ENCODE results near the gene ACBD3.

Gene ACBD3

GRCh38 chr1:226131639-226132038 lies 54.9 kb downstream of the ACBD3 start:
- Histone ChIP-seq H3K4me1 (ENCODE audit: control extremely low read depth in 1 of 4, control insufficient read depth in 4 of 4, insufficient read depth in 4 of 4, low read length in 3 of 4) (peaks cover 0 to 17% (median 11%) of the 10 kb centered on the region in 4 experiments), H3K27ac (ENCODE audit: insufficient read depth in 1 of 2, low read depth in 1 of 2, low read length in 2 of 2, poor library complexity in 1 of 2, severe bottlenecking in 2 of 2) (no peak overlapping the region), H3K4me3 (ENCODE audit: control insufficient read depth in 1 of 7, extremely low read depth in 1 of 7, insufficient read depth in 4 of 7, low read depth in 2 of 7, low read length in 6 of 7) (no peak overlapping the region), H3K9me3 (ENCODE audit: control extremely low read depth in 1 of 5, control insufficient read depth in 4 of 5, insufficient read depth in 2 of 5, low read depth in 1 of 5, low read length in 4 of 5) (no peaks in the 10 kb centered on the region), H3K27me3 (replicated peaks in 2 of 5; ENCODE audit: control insufficient read depth in 4 of 5, insufficient read depth in 5 of 5, low read length in 4 of 5) (no peaks in the 10 kb centered on the region), H3K36me3 (ENCODE audit: control insufficient read depth in 4 of 4, insufficient read depth in 4 of 4, low read length in 3 of 4) (no peaks in the 10 kb centered on the region)
- no peak for DNase-seq
- 87% methylated on average over 3 of the region's 5 CpGs for WGBS (ENCODE audit: insufficient coverage)
- CTCF ChIA-PET, result interaction anchor here (1.5 kb wide), 1 partner anchor 21 kb away, joined by 4 read pairs; no protein-coding TSS in a partner anchor
- POLR2A ChIA-PET, result no interaction called here

- Histone ChIP-seq H3K27ac (ENCODE audit: insufficient read depth in 1 of 2, low read depth in 1 of 2, low read length in 2 of 2, poor library complexity in 1 of 2, severe bottlenecking in 2 of 2) (no peak overlapping the region), H3K36me3 (ENCODE audit: control insufficient read depth in 4 of 4, insufficient read depth in 4 of 4, low read length in 3 of 4) (no peaks in the 10 kb centered on the region), H3K9me3 (ENCODE audit: control extremely low read depth in 1 of 5, control insufficient read depth in 4 of 5, insufficient read depth in 2 of 5, low read depth in 1 of 5, low read length in 4 of 5) (no peaks in the 10 kb centered on the region), H3K4me1 (ENCODE audit: control extremely low read depth in 1 of 4, control insufficient read depth in 4 of 4, insufficient read depth in 4 of 4, low read length in 3 of 4) (peaks cover 0 to 21% (median 14%) of the 10 kb centered on the region in 4 experiments), H3K4me3 (ENCODE audit: control insufficient read depth in 1 of 7, extremely low read depth in 1 of 7, insufficient read depth in 4 of 7, low read depth in 2 of 7, low read length in 6 of 7) (no peak overlapping the region), H3K27me3 (replicated peaks in 2 of 5; ENCODE audit: control insufficient read depth in 4 of 5, insufficient read depth in 5 of 5, low read length in 4 of 5) (no peaks in the 10 kb centered on the region)
- CTCF ChIA-PET, result interaction anchor here (1.1 kb wide), 1 partner anchor 240 kb away, joined by 3 read pairs; no protein-coding TSS in a partner anchor
- no peak for DNase-seq
- POLR2A ChIA-PET, result no interaction called here
- no CpG with 5 or more reads among the region's 2 CpGs for WGBS (ENCODE audit: insufficient coverage)
These were observed 57.3 kb downstream of the ACBD3 start for GRCh38 chr1:226129230-226129629.

DNA sequence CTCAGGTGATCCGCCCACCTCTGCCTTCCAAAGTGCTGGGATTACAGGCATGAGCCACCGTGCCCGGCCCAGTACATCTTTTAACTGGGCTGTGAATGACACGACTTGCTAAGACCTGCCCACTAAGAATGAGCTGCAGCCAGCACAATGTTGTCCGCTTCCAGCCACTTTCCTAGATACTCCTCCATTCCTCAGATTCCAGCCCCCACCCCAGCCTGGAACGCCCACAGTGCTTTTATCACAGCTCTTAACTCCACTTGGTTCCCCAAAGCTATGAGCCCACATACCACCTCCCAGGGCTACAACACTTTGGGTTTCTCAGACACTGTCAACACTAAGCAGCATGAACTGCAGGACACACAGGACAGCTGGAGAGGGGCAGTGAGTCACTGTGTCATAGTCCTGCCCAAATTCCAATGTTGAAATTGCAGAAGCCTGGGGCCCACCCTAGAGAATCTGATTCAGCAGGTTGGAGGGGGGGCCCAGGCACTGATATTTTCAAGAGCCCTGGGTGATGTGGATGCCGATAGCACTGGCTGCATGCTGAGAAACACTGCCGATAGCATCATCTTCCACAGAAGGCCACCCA lies 58.0 kb downstream of the ACBD3 start:
- Histone ChIP-seq H3K4me1 (ENCODE audit: control extremely low read depth in 1 of 4, control insufficient read depth in 4 of 4, insufficient read depth in 4 of 4, low read length in 3 of 4) (peaks cover 0 to 21% (median 14%) of the 10 kb centered on the region in 4 experiments), H3K4me3 (ENCODE audit: control insufficient read depth in 1 of 7, extremely low read depth in 1 of 7, insufficient read depth in 4 of 7, low read depth in 2 of 7, low read length in 6 of 7) (no peak overlapping the region), H3K9me3 (ENCODE audit: control extremely low read depth in 1 of 5, control insufficient read depth in 4 of 5, insufficient read depth in 2 of 5, low read depth in 1 of 5, low read length in 4 of 5) (no peaks in the 10 kb centered on the region), H3K36me3 (ENCODE audit: control insufficient read depth in 4 of 4, insufficient read depth in 4 of 4, low read length in 3 of 4) (no peaks in the 10 kb centered on the region), H3K27ac (ENCODE audit: insufficient read depth in 1 of 2, low read depth in 1 of 2, low read length in 2 of 2, poor library complexity in 1 of 2, severe bottlenecking in 2 of 2) (no peak overlapping the region), H3K27me3 (replicated peaks in 2 of 5; ENCODE audit: control insufficient read depth in 4 of 5, insufficient read depth in 5 of 5, low read length in 4 of 5) (no peaks in the 10 kb centered on the region)
- ChIA-PET POLR2A (interaction anchor here (0.8 kb wide), 1 partner anchor 68 kb away, joined by 3 read pairs; no protein-coding TSS in a partner anchor), CTCF (interaction anchor here (0.8 to 7.0 kb wide), 6 partner anchors 11 to 241 kb away, joined by 3 to 89 read pairs (median 3); no protein-coding TSS in a partner anchor)
- WGBS (ENCODE audit: insufficient coverage), result 95% methylated on average over 7 of the region's 8 CpGs
- peak in 1 of 3 donors; percentile 10 for DNase-seq

- no peaks in the 10 kb centered on the region for H3K9me3 ChIP-seq (ENCODE audit: control extremely low read depth in 1 of 5, control insufficient read depth in 4 of 5, insufficient read depth in 2 of 5, low read depth in 1 of 5, low read length in 4 of 5)
- H3K36me3 ChIP-seq (ENCODE audit: control insufficient read depth in 4 of 4, insufficient read depth in 4 of 4, low read length in 3 of 4), result no peaks in the 10 kb centered on the region
- H3K4me3 ChIP-seq (ENCODE audit: control insufficient read depth in 1 of 7, extremely low read depth in 1 of 7, insufficient read depth in 4 of 7, low read depth in 2 of 7, low read length in 6 of 7), result no peak overlapping the region
- CTCF ChIA-PET, result interaction anchor here (0.6 to 12.6 kb wide), 8 partner anchors 17 to 206 kb away, joined by 3 to 132 read pairs (median 35); no protein-coding TSS in a partner anchor
- POLR2A ChIA-PET, result no interaction called here
- no peak overlapping the region for H3K27ac ChIP-seq (ENCODE audit: insufficient read depth in 1 of 2, low read depth in 1 of 2, low read length in 2 of 2, poor library complexity in 1 of 2, severe bottlenecking in 2 of 2)
- no peaks in the 10 kb centered on the region for H3K27me3 ChIP-seq (replicated peaks in 2 of 5; ENCODE audit: control insufficient read depth in 4 of 5, insufficient read depth in 5 of 5, low read length in 4 of 5)
- peaks cover 0 to 32% (median 25%) of the 10 kb centered on the region in 4 experiments for H3K4me1 ChIP-seq (ENCODE audit: control extremely low read depth in 1 of 4, control insufficient read depth in 4 of 4, insufficient read depth in 4 of 4, low read length in 3 of 4)
- WGBS (ENCODE audit: insufficient coverage), result 90% methylated on average over 31 of the region's 31 CpGs
- no peak for DNase-seq
These were observed 59.5 kb downstream of the ACBD3 start for GRCh38 chr1:226126824-226127569.

DNA sequence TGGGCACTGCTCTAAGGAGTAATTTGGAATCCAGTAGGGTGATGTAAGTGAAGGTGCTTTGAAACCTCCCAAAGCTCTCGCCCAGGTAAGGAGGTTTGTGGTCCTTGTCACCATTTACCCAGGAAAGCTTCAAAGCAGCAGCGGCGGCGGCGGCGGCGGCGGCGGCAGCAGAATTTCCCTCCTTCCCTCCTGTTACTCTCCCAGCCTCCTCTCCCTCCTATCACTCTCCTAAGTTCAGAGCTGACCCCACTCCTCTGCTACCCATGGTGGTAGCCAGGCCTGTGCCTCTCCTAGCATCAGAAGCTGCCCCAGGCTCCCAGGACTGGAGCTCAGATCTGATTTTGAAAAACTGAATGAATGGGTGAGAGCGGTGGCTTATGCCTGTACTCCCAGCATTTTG lies 60.7 kb downstream of the ACBD3 start:
- H3K4me1 ChIP-seq (ENCODE audit: control extremely low read depth in 1 of 4, control insufficient read depth in 4 of 4, insufficient read depth in 4 of 4, low read length in 3 of 4), result peaks cover 0 to 39% (median 32%) of the 10 kb centered on the region in 4 experiments
- H3K4me3 ChIP-seq (ENCODE audit: control insufficient read depth in 1 of 7, extremely low read depth in 1 of 7, insufficient read depth in 4 of 7, low read depth in 2 of 7, low read length in 6 of 7), result no peak overlapping the region
- 93% methylated on average over 9 of the region's 10 CpGs for WGBS (ENCODE audit: insufficient coverage)
- H3K36me3 ChIP-seq (ENCODE audit: control insufficient read depth in 4 of 4, insufficient read depth in 4 of 4, low read length in 3 of 4), result no peaks in the 10 kb centered on the region
- ChIA-PET POLR2A (interaction anchor here (0.6 to 1.4 kb wide), 2 partner anchors 71 to 80 kb away, joined by 4 to 5 read pairs; no protein-coding TSS in a partner anchor), CTCF (interaction anchor here (0.6 to 12.6 kb wide), 36 partner anchors 10 to 1768 kb away, joined by 3 to 132 read pairs (median 5); partner anchors contain the start of genes H3-3A and MIXL1)
- H3K27ac ChIP-seq (ENCODE audit: insufficient read depth in 1 of 2, low read depth in 1 of 2, low read length in 2 of 2, poor library complexity in 1 of 2, severe bottlenecking in 2 of 2), result no peak overlapping the region
- H3K9me3 ChIP-seq (ENCODE audit: control extremely low read depth in 1 of 5, control insufficient read depth in 4 of 5, insufficient read depth in 2 of 5, low read depth in 1 of 5, low read length in 4 of 5), result no peaks in the 10 kb centered on the region
- DNase-seq, result peak in 1 of 3 donors; percentile 13
- H3K27me3 ChIP-seq (replicated peaks in 2 of 5; ENCODE audit: control insufficient read depth in 4 of 5, insufficient read depth in 5 of 5, low read length in 4 of 5), result no peaks in the 10 kb centered on the region

DNA sequence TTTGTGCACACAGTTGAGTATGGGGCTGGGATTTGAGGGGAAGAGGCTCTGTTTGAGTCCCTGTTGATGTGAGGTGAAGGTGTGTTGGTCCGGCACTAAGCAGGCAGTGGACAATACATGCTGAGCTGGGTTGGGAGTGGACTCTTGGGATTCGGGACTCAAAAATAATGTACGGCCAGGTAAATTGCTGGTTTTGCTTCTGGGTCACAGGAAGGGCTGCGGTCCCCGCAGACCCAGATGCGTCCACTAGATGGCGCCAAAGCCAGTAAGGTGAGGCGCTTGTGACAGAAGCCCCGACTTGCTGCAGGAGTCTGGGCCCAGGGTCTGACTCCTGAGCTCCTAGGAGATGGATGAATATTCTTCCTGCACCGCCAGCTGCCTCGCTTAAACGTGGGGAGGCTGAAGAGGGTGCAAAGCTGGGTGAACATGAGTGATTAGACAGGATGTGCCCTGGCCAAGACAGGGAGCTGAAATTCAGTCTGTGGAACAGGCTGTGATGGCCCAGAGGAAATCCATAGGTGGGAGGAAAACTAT lies 61.4 kb downstream of the ACBD3 start:
- 6% methylated on average over 8 of the region's 12 CpGs for WGBS (ENCODE audit: insufficient coverage)
- CTCF ChIA-PET, result interaction anchor here (0.6 to 12.6 kb wide), 35 partner anchors 9 to 1767 kb away, joined by 3 to 132 read pairs (median 5); partner anchors contain the start of genes H3-3A and MIXL1

More for the DNA sequence above, 61.4 kb downstream of the ACBD3 start:
- peaks cover 0 to 43% (median 36%) of the 10 kb centered on the region in 4 experiments for H3K4me1 ChIP-seq (ENCODE audit: control extremely low read depth in 1 of 4, control insufficient read depth in 4 of 4, insufficient read depth in 4 of 4, low read length in 3 of 4)
- no peaks in the 10 kb centered on the region for H3K9me3 ChIP-seq (ENCODE audit: control extremely low read depth in 1 of 5, control insufficient read depth in 4 of 5, insufficient read depth in 2 of 5, low read depth in 1 of 5, low read length in 4 of 5)
- POLR2A ChIA-PET, result interaction anchor here (0.5 to 1.4 kb wide), 2 partner anchors 15 to 72 kb away, joined by 3 to 4 read pairs; no protein-coding TSS in a partner anchor
- peak overlapping the region in 1 of 7 experiments; percentile 38 for H3K4me3 ChIP-seq (ENCODE audit: control insufficient read depth in 1 of 7, extremely low read depth in 1 of 7, insufficient read depth in 4 of 7, low read depth in 2 of 7, low read length in 6 of 7)
- no peak overlapping the region for H3K27ac ChIP-seq (ENCODE audit: insufficient read depth in 1 of 2, low read depth in 1 of 2, low read length in 2 of 2, poor library complexity in 1 of 2, severe bottlenecking in 2 of 2)
- DNase-seq, result peak; percentile 78 to 88 (median 82)
- H3K36me3 ChIP-seq (ENCODE audit: control insufficient read depth in 4 of 4, insufficient read depth in 4 of 4, low read length in 3 of 4), result no peaks in the 10 kb centered on the region
- H3K27me3 ChIP-seq (replicated peaks in 2 of 5; ENCODE audit: control insufficient read depth in 4 of 5, insufficient read depth in 5 of 5, low read length in 4 of 5), result no peaks in the 10 kb centered on the region

Measured in common myeloid progenitor, CD34-positive (primary cell).